22Rv1 (cell line): Measurements from ENCODE around the gene DENND2D.

Source experiments
- H3K27ac ChIP-seq: fragments of 450-650 bp; 2 replicates; pipeline ENCODE4 v1.5.1; 2017
- CTCF ChIP-seq: fragments of 450-650 bp; IDR thresholded peaks from 2 replicates; pipeline ENCODE4 v1.5.1; 2017; ENCODE audit warnings: mild to moderate bottlenecking
- ZFX ChIP-seq: fragments of 450-650 bp; IDR thresholded peaks from 2 replicates; pipeline ENCODE4 v1.6.1; 2017; ENCODE audit warnings: antibody characterized with exemption, borderline replicate concordance

DENND2D gene

GRCh38 chr1:111151838-111152237 is 48.6 kb downstream of the DENND2D start:
- no peak overlapping the region for H3K27ac ChIP-seq
- no peak for TF ChIP-seq ZFX
- no peak for TF ChIP-seq CTCF

DNA sequence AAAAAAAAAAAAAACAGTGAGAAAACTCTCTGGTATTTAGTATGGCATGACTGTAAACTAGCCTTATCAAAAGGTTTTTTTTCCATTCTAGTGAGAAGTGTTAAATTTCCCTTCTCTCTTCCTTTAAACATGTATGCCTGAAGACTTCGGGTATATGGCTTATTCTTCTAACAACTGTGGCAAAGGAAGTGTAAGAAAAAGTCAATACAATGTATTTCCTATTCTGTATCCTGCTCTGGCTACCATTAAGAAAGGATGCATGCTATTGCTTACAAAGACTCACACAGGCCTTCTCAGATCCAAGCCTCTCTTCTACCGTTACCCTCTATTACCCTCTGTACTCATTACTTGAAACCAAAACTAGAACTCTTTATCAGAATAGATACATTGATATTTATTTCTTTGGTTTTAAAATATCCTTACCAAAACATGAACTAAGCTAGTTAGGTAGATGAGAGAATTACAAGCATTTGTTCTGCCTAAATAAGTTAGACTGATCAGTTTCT is 52.0 kb downstream of the DENND2D start:
- no peak overlapping the region for H3K27ac ChIP-seq

DNA sequence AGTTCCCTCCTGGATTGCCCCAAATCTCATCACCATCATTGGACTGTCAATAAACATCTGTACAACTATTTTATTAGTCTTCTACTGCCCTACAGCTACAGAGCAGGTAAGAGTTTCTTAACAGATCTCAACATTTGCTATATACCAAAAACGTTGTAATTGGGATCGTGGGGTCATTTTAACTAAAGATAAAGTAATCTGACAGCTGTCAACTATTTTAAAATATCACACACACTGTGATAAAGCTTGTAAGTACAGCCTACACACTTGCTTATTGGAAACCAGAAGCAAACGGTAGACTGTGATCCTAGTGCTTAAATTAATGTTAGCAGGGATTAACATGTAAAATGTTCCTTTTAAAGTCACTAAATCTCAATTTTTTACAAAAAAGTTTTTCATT is 52.5 kb downstream of the DENND2D start:
- H3K27ac ChIP-seq, result no peak overlapping the region
- TF ChIP-seq CTCF, result no peak

More for the DNA sequence above, 52.0 kb downstream of the DENND2D start:
- TF ChIP-seq ZFX (no peak), CTCF (no peak)

- TF ChIP-seq CTCF (no peak), ZFX (no peak)
- no peak overlapping the region for H3K27ac ChIP-seq
Observed at GRCh38 chr1:111145963-111146768, 54.3 kb downstream of the DENND2D start.

GRCh38 chr1:111145542-111145941 is 54.9 kb downstream of the DENND2D start:
- H3K27ac ChIP-seq, result no peak overlapping the region
- no peak for TF ChIP-seq CTCF
- TF ChIP-seq ZFX, result no peak

DNA sequence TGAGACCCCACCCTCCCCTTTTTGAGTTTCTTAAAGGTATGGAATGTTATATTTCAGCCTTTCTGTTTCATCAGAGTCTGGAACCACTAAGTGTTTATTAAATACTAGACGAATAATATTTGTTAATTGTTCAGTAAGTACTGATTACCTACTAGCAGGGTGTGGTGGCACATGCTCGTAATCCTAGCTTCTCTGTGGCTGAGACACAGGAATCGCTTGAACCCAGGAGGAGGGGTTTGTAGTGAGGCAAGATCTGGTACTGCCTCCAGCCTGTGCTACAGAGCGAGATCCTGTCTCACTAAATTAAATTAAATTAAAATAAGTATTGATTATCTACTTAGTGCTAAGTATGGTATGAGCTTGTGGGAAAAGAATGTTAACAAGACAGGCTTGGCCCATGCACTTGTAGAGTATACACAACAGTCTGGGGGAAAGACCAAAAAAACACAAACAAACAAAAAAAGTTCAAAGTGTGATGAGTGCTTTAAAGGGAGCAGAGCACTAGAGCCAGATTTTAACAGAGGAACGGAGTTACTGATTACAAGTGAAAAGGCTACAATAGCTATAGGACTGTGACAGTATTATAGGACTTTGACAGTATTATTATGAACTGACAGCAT is 58.0 kb downstream of the DENND2D start:
- no peak for TF ChIP-seq CTCF
- no peak overlapping the region for H3K27ac ChIP-seq
